Right hindlimb (tissue), 1 donor: ENCODE measurements around the gene PFKL.
"Not testable (repeated sequence)": the region's sequence is repeated elsewhere in the genome, so short reads cannot be mapped to it uniquely, and the experiment has no call there.

Experiments
- DNase-seq: peaks from one replicate; pipeline ENCODE4 v3.0.0-alpha.2; 2018

The PFKL gene

DNA sequence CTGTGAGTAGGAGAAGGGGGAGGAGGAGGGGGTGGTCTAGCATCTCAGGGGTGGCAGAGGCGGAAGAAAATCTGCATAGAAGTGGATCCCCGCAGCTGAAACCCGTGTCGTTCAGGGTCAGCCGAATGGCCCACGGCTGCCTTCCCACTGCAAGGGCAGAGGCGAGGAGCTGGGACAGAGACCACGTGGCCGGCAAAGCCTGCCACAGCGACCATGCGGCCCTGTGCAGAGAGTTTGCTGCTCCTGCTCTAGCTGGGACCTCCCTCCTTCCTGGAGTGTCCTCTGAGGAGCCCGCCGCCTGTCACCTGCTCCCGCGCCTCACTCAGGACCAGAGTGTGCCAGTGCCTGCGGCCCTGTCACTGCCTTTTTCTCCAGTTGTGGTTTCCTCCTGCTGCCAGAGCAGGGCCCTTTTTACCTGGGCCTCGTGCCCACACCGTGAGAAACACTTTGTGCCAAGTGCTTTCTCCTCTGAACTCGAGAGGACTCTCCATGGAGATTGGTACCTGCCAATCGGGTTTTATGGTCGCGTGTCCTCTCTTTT lies 48.1 kb downstream of the PFKL start:
- DNase-seq = no peak

DNA sequence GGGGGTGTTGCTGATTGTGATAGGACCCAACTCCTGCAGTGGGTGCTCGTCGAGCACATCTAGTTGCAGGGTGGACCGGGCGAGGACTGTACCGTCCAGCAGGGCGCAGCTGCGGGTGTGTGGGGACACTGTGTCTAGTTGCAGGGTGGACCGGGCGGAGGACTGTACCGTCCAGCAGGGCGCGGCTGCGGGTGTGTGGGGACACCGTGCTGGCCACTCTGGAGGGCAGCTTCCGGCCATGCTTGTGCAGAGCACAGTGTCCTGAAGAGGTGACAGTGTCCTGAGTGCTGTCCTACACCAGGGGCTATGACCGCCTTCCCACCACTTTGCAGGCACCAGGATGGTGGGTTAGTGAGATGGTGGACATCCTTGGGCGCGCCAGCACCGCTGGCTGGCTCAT lies 49.0 kb downstream of the PFKL start:
- DNase-seq = no peak

DNA sequence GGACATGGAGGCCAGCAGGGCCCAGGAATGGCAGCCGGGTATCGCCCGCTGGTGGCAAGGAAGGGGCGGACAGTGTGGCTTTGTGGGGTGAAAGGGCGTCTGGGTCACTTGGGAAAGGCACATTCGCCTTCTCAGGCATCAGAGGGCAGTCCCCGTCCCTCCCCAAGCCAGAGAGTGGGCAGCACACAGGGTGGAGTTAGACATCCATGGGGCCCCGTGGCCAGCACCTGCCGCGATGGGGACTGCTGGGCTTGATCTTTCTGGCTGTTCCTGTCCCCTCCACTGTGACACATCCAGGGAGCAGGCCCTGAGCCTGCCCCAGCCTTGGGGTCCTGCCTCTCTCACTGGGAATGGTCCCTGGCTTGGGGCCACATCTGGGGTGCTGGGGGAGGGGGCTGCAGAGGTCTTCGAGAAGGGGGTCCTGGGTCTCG lies 49.6 kb downstream of the PFKL start:
- no peak for DNase-seq

DNA sequence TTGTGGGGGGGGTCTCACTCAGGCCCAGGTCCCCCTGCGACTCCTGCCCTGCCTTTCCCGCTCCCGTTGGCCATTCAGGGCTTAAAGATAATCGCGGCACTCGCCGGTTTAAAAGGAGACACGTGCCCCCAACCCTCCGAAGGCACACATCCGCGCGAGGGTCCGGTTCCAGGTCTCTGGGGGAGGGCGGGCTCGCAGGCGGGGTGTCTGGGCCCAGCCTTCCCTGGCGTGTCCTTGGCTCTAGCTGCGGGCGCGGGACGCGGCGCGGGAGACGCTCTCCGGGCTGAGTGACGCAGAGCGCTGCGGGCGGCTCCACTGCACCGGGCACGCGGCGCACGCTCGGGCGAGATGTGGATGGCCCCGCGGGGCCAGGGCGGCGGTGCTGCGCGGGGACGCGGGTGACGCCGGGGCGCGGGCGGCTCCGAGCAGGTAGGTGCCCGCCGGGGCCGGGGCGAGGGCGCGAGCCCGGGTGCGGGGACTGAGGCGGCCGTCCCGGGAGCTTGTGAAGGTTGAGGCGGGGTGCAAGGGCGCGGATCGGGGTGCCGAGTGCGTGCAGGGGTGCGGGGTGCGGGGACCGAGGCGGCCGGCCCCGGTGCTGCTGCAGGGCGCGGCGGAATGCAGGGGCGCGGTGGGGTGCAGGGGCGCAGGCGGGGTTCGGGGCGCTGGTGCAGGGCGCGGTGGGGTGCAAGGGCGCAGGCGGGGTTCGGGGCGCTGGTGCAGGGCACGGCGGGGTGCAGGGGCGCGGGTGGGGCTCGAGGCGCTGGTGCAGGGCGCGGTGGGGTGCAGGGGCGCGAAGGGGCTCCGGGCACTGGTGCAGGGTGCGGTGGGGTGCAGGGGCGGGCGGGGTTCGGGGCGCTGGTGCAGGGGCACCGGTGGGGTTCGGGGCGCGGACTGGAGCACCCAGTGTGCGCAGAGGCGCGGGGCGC lies 50.3 kb downstream of the PFKL start:
- DNase-seq = no peak

DNA sequence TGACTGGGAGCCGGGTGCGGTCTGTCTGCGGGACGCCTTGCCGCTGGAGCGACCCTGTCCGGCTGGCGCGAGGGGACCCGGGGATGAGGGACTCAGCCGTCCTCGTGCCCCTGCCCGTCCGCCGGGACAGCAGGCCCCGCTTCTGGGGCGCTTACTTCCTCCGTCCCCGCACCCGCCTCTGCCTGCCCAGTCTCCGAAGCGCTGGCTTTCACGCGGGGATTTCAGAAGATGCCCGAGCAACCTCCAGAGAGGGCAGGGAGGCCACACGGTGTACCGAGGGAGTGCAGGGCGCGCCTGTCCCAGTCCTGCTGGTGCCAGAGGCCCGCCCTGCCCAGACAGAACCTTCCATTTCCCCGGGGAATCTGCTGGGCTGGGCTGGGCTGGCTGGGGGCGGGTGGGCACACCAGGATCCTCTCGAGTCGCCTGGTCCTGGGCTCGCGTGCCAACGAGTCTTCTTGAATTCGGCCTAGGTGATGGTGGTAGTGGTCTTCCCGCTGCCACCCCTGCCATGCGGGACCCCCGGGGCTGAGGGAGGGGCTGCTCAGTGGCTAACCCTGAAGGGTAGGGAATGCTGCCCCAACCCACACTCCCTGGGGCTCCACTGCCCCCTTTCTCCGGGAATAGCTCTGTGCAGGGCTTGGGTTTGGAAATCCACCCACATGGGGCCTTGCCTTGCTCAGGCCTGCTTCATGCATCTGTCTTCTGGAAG lies 51.1 kb downstream of the PFKL start:
- DNase-seq = no peak

DNA sequence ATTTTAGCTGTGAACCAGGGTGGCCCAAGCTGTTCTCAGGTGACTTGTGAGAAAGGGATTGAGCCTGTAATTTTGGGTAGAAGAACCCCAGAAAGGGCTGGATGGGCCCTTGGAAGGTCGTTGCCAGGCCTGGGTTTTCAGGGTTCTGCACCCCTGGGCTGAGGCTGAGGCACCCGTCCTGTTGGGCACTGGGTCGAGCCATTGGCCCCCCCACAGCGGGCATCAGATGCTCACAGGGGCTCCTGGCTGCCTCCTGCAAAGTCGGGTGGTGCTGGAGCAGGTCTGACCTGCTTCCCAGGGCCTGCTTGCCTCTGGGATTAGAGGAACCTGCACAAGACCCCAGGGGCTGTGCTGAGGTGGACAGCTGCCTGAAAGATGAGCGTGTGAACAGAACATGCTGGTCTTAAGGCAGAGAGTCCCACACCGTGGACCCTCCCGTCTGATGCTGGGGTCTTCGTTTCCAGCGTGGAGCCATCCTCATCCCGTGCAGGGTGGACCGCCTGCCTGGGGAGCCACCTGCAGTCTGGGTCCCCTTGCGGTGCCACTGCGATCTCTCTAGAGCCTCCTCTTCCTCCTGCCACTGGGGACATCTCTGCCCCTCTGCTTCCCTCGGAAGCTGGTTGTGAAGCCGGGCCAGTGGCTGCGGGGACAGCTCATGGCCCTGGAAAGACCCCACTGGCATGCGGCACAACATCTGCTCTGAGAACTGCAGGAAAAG lies 51.8 kb downstream of the PFKL start:
- DNase-seq = no peak

DNA sequence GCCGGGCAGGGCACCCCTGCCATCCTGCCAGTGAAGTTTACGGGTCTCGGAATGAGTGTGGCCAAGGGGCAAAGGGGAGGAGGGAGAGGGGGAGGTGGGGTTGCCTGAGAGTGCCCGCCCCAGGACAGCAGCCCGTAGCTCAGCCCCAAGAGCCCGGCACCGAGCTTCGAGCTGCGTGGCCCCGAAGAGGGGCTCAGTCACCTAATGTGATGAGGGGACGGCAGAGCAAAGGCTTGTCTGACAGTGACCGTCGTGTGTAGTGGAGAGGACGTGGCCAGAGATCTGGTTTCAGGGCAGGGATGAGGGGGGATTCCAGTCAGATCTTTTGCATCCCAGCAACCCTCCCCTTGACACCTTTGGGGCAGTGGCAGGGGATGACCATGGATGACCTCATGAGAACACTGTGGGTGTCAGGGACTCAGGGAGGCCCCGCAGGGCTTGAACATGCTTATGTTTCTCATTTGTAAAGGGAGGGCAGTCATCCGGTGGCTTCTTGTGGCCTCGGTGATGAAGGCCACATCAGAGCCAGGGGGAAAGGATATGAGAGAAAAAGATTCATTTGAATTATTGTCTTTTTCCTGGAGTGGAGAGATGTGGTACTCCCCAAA lies 52.5 kb downstream of the PFKL start:
- DNase-seq = no peak

DNA sequence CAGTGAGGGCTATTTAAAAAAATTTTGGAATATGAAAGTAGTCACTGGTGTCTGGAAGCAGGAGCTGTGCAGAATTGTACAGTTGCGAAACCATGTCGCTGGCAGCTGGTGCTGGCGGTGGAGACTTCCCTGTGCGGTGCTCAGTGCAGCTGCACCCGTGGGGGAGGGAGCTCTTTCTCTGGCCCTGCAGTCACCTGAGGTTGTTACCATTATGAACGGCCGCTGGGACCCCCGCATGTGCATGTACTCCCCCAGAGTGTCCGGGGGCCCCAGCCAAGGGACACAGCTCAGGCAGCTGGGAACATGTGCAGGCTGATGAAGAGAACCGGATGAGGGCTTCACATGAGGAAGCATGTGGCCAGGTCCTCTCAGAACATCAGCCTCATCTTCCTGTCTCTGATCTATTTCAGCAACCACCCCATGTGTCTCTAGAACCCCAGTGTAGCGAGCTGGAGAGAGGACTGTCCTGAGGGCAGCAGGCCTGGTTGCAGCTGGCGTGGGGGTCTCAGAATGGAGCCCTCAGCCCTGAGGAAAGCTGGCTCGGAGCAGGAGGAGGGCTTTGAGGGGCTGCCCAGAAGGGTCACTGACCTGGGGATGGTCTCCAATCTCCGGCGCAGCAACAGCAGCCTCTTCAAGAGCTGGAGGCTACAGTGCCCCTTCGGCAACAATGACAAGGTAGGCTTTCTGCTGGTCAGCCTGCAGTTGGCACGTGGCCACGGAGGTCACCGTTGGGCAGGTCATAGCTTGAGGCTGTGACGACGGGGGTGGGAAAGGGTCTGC lies 53.5 kb downstream of the PFKL start, which contains the start of gene TRPM2:
Gene TRPM2 (plus strand): TSS at position 431 of the 780 bp plus-strand sequence. CDS start 80 bp downstream, at position 511.
- DNase-seq = peak; percentile 82

DNA sequence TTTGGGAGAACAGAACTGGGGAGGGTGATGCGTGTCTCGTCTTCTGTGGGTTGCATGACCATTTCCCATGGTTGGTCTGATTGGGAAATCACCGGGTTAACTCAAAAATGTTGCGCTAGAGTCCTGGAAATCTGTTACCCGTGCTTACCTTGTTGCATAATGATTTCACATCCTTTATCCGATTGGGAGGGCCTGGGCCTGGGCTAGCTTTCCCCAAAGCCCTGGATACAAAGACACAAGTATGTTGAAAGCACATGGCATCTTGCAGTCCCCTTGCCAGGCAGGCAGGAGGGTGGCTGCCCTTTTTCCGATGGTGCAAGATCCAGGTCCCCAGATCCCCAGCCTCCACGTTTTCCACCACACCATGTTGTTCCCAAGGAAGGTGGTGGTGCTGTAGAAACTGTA lies 54.1 kb downstream of the PFKL start:
- DNase-seq = no peak

DNA sequence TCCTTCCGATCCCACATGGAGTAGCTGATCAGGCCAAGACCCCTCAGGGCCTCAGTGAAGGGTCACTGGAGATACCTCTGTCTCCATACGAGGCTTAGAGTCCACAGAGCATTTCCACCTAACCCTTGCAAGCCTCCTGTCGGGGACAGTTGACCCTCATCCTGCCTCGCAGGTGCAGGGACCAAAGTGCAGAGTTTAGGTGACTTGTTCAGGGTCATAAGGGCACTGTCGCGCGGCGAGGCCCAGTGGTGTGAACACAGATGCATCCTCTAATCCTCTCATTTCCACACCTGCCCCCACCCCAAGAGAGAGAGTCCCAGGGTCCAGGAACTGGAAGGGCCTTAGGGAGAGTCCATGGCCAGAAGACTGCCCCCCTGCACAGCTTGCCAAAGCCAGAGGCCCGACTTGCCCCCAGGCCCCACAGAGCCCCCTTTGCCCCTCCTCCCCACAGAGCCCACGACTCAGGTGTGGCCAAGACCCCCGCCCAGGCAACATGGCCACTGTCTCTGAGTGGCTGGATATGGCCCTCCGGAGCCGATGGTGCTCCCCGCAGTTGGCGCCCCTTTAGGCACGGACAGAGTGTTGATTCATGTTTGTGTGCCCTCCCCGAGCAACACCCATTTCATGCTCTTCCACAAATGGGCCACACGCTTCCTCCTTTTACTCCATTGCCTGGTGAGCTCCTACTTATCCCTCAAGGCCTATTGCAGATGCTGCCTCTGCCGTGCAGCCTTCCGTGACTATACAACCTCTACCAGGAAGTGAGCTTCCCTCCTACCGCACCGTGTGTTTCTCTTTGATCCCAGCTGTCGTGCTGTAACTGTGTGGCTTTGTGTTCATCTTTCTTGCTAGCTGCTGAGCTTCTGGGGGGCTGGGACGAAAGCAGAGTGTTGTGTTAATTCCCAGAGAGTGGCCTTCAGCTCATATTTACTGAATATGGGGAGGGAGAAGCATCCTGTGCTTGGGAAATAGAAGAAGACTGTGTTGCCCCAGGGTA lies 55.2 kb downstream of the PFKL start:
- DNase-seq = no peak

DNA sequence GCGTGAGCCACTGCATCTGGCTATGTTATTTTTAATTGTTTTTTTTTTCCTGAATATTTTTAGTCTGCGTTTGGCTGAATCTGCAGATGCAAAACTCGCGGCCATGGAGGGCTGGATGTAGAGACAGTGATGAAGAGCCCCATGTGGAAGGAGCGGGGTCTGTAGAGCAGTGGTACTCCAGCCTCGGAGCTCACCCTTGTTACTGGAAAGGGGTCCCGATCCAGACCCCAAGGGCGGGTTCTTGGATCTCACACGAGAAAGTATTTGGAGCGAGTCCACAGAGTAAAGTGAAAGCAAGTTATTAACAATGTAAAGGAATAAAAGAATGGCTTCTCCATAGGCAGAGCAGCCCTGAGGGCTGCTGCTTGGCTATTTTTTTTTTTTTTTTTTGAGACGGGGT lies 56.3 kb downstream of the PFKL start:
- no peak for DNase-seq

DNA sequence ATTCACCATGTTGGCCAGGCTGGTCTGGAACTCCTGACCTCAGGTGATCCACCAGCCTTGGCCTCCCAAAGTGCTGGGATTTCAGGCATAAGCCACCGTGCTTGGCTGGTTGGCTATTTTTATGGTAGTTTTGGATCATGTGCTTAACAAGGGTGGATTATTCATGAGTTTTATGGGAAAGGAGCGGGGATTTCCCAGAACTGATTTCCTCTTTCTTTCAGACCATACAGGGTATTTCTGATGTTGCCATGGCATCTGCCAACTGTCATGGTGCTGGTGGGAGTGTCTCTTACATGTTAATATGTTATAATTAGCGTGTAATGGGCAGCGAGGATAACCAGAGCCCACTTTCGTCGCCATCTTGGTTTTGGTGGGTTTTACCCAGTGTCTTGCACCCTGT lies 56.8 kb downstream of the PFKL start:
- DNase-seq = no peak

DNA sequence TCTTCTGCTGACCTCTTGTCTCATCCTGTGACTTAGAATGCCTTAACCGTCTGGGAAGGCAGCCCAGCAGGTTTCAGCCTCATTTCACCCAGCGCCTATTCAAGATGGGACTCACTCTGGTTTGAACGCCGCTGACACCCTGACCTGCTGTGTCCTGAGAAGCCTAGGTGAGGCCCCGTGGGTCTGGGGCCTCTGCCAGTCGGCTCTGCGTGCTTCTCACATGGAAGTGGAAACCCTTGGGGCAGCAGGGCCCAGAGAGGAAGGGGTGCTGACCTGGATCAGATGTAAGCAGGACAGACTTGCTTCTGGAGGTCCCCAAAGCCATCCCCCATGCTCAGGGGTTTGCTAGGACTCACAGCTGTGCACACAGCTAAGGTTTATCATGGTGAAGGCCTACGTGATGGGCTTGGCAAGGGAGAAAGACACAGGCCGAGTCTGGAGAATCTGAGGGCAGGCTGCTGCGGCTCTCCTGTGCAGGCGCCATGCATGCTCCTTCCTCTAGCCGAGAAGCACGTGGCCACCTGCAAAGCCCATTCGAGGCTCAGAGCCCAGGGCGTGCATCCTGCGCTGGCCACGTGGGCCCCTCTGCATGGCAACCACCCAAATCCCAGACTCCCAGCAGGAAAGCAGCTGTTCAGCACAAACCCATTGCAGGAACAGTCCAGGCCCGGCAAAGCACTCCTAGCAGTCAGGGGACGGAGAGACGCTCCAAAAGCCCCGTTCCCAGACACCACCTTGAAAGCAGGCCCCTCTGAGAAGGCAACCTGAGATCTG lies 57.4 kb downstream of the PFKL start:
- DNase-seq = peak; percentile 65

DNA sequence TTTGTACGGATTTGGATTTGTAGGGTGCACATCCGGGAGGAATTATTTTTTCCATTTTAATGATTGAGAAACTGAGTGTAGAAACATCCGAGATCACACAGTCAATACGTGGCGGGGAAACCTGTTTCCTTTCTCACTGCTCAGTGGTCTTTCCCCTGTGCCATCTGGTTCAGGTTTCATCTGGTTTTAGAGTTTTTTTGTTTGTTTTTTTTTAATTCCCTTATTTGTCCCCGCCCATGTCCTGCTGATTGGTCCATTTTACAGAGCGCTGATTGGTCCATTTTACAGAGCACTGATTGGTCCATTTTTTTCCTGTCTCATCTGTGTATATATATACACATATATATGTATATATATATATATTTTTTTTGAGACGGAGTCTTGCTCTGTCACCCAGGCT lies 59.5 kb downstream of the PFKL start:
- DNase-seq = no peak

DNA sequence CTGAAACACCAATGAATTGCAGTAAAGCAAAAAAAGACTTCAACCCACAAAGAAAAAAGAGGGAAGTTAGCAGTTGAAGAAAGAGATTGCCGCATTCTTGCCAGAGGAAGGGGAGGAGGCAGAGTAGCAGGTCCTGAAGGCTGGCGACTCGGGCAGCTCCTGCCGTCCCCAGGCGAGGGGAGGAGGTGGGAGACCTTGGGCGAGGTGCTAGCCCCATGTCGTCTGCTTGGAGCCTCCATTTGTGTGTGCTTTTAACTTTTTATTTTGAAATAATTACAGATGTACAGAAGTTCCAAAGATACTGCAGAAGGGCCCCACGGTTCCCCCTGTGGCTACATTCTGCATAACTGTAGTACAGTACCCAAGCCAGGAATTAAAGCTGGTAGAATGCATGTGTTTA lies 60.3 kb downstream of the PFKL start:
- no peak for DNase-seq

DNA sequence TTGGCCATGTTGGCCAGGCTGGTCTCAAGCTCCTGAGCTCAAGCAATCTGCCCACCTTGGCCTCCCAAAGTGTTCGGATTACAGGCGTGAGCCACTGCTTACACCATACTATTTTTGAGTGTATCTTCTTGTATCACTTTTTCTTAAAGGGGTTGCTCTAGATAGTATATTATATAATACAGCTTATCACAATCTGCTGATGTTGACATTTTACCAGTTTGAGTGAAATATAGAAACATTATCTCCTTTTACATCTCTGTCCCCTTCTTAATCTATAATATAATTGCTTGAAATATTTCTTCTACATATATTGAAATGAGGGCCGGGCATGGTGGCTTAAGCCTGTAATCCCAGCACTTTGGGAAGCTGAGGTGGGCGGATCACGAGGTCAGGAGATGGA lies 62.0 kb downstream of the PFKL start:
- not testable (repeated sequence) for DNase-seq

DNA sequence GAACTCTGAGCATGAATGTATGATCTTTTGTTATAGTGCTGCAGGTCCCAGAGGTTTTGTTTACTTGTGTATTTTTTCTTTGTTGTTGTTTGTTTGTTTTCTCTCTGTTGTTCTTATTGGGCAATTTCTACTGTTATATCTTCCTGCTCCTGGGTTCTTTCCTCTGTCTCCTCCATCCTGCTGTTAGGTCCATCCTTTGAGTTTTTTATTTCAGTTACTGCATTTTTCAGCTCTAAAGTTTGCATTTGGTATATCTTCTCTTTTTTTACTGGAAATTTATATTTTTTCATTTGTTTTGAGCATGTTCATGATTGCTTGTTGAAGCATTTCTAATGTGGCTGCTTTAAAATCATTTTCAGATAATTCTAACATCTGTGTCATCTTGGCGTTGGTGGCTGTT lies 63.4 kb downstream of the PFKL start:
- no peak for DNase-seq

DNA sequence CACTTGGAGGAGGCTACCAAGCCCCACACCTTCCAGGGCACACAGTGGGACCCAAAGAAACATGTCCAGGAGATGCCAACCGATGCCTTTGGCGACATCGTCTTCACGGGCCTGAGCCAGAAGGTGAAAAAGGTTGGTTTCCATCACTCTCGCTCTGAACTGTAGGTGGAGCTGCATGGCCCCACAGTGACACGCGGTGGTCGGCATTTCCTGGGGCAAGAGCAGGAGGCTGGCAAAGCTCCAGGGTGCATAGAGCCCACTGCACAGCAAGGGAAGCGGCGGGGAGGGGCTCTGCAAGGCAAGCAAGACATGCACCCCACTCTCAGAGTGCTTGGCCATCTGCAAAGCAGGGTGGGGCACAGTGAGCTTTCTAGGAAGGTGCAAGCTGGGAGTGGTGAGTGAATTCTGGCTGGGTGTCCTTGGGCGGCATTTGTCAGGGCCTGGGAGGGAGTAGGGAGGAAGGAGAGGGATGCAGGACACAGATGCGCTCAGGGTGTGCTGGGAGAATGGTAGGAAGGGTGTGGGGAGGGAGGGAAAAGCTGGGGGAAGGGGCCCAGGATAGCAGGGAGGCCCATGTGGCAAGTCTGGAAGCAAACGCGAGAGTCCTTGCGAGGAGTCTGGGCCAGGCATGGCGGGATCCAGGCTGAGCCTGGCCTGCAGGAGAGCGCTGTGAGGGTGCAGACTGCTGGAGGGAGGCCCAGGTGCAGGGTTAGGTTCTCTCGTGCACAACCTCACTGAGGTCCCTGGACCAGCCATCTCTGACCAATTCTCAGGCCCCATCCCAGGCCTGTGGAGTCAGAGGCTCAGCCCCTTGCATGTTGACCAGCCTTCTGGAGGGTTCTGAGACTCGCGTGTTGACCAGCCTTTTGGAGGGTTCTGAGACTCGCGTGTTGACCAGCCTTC lies 64.5 kb downstream of the PFKL start:
- no peak for DNase-seq
